Measurements from ENCODE around the gene LIPF.
"Not testable (repeated sequence)": the region's sequence is repeated elsewhere in the genome, so short reads cannot be mapped to it uniquely, and the experiment has no call there.

LIPF gene

GRCh38 chr10:88664142-88664541 lies at the start of gene LIPF:
LIPF (plus strand) TSS chr10:88664442; CDS start chr10:88667298, 2,856 bp downstream.
- DNase-seq (ENCODE audit: low read depth in 2 of 2) = no peak

GRCh38 chr10:88616250-88616977 lies 47.8 kb upstream of the LIPF start:
- DNase-seq (ENCODE audit: low read depth in 2 of 2) = no peak

GRCh38 chr10:88617772-88618300 lies 46.4 kb upstream of the LIPF start:
- DNase-seq (ENCODE audit: low read depth in 2 of 2) = no peak

GRCh38 chr10:88618496-88618895 lies 45.7 kb upstream of the LIPF start:
- no peak for DNase-seq (ENCODE audit: low read depth in 2 of 2)

GRCh38 chr10:88620441-88620840 lies 43.8 kb upstream of the LIPF start:
- DNase-seq (ENCODE audit: low read depth in 2 of 2) = no peak

- no peak for DNase-seq (ENCODE audit: low read depth in 2 of 2)
These were observed 40.4 kb upstream of the LIPF start for GRCh38 chr10:88623835-88624234.

GRCh38 chr10:88624840-88625239 lies 39.4 kb upstream of the LIPF start:
- no peak for DNase-seq (ENCODE audit: low read depth in 2 of 2)

GRCh38 chr10:88640186-88640585 lies 24.1 kb upstream of the LIPF start:
- DNase-seq (ENCODE audit: low read depth in 2 of 2) = no peak

- DNase-seq (ENCODE audit: low read depth in 2 of 2) = no peak
These were observed 22.0 kb upstream of the LIPF start for GRCh38 chr10:88642209-88642608.

GRCh38 chr10:88642963-88643362 lies 21.3 kb upstream of the LIPF start:
- no peak for DNase-seq (ENCODE audit: low read depth in 2 of 2)

- DNase-seq (ENCODE audit: low read depth in 2 of 2) = no peak
These were observed 17.1 kb upstream of the LIPF start for GRCh38 chr10:88647061-88647615.

- no peak for DNase-seq (ENCODE audit: low read depth in 2 of 2)
These were observed 13.1 kb upstream of the LIPF start for GRCh38 chr10:88651101-88651551.

- DNase-seq (ENCODE audit: low read depth in 2 of 2) = no peak
These were observed 11.6 kb upstream of the LIPF start for GRCh38 chr10:88652616-88653015.

GRCh38 chr10:88657901-88658300 lies 6.3 kb upstream of the LIPF start:
- DNase-seq (ENCODE audit: low read depth in 2 of 2) = no peak

GRCh38 chr10:88659725-88660597 lies 4.3 kb upstream of the LIPF start:
- DNase-seq (ENCODE audit: low read depth in 2 of 2) = no peak

- no peak for DNase-seq (ENCODE audit: low read depth in 2 of 2)
These were observed 3.7 kb upstream of the LIPF start for GRCh38 chr10:88660598-88660884.

- DNase-seq (ENCODE audit: low read depth in 2 of 2) = no peak
These were observed 3.2 kb upstream of the LIPF start for GRCh38 chr10:88661018-88661417.

- no peak for DNase-seq (ENCODE audit: low read depth in 2 of 2)
These were observed 2.7 kb upstream of the LIPF start for GRCh38 chr10:88661577-88661976.

GRCh38 chr10:88663153-88663552 lies 1.1 kb upstream of the LIPF start:
- not testable (repeated sequence) for DNase-seq (ENCODE audit: low read depth in 2 of 2)

GRCh38 chr10:88668465-88668864 lies 4.2 kb downstream of the LIPF start:
- no peak for DNase-seq (ENCODE audit: low read depth in 2 of 2)

- DNase-seq (ENCODE audit: low read depth in 2 of 2) = no peak
These were observed 6.3 kb downstream of the LIPF start for GRCh38 chr10:88670497-88670896.

- no peak for DNase-seq (ENCODE audit: low read depth in 2 of 2)
These were observed 7.8 kb downstream of the LIPF start for GRCh38 chr10:88672041-88672440.
